ENCODE results near the gene VPS50.
"Not testable (repeated sequence)": the region's sequence is repeated elsewhere in the genome, so short reads cannot be mapped to it uniquely, and the experiment has no call there.

The VPS50 gene

GRCh38 chr7:93238748-93239147 is 6.6 kb downstream of the VPS50 start:
- no peak for DNase-seq (ENCODE audit: low read depth)

DNA sequence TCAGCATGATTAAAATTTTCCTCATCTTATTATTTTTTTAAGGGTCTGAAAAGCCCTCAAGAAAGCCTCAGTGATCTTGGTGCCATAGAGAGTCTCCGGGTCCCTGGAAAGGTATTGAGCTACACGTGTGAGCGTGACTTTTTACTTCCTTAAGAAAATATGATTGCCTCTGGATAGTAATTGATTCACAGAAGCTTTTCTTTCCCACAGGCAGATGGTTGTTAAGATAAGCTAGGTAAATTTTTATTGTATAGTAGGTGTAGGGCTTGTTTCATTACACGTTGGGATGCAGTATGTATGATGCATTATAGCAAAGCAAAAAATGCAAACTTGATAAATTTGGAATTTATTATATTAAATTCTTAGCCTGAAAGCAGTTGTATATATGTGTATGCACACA is 7.7 kb downstream of the VPS50 start:
- DNase-seq (ENCODE audit: low read depth), result no peak

DNA sequence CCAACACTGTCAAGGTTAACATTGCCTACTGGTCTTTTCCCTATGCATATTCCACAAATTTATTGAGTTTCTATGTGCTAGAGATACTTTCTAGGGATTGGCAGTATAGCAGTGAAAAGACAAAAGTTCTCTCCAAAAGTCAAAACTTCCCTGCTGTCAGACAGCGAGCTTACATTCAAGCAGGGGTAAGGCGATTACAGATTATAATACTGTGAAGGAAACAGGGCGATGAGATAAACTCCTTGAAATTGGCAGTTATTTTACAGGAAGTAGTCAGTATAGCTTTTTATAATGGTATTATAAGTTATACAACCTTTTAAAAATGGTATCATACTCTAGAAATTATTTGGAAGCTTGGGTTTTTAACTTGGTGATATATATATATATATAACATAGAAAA is 9.9 kb downstream of the VPS50 start:
- no peak for DNase-seq (ENCODE audit: low read depth)

DNA sequence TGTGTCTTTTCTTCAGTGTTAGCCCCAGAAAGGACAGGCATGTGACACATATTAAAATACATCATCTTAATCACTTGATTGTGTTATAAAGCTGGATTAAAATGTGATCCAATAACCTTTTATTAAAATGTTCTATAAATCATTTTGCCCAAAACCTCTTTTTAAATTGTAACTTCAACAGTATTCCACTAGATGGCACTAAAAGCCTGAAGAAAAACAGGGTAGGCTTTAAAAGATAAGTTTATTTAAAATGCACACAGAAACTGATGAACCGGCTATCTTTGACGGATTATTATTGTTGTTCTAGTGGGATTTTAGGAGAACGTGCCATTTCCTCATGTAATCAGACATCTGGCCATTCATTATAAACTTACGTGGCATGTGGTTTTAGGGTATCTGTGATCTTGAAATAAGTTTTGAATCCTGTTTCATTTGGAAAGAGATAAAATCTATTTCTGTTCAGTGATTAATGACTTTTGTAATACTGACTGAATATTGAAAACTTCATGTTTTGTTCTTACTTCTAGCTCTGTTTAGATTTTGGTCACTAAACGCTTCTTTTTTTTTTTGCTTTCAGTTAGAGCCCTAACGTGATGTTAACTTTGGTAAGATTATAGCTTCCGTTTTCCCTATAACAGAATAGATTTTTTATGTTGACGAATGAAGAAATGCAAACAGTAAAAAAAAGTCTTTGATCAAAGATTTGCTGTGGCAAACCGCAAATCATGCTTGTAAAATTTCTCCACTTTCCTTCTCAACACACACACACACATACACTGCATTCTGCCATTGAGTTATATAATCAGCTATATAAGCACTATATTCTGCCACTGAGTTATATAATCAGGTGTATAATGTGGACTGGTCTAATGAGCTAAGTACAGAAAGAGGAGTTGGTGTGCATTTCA is 13.6 kb downstream of the VPS50 start:
- no peak for DNase-seq (ENCODE audit: low read depth)

DNA sequence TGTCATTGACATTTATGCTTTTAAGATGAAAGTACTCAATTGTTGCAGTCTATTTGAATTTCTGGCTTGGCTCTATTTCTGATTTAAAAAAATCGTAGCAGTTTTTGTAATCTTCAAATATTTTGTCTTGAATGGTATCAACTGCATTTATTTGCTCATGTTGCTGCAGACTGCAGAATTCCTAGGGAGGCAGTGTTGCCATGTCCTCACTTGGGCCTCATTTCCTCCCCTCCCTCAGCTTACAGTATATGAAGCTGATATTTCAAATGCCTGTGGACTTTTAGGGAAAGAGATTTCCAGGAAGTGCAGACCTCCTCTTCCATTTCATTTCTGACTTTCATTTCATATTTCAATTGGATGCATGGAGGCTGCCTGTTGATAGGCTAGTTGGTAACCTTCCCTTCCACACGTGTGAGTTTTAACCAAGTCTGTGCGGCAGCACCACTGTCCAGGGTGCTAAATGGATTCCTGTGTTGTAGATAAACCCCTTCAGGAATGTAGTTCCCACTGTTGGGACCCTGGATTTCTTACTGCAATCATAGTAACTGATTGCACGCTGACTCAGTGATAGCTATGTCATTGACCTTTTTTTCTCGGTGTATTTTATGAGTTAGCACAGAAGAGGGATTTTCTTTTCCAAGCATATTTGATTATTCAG is 17.5 kb downstream of the VPS50 start:
- DNase-seq (ENCODE audit: low read depth), result no peak

DNA sequence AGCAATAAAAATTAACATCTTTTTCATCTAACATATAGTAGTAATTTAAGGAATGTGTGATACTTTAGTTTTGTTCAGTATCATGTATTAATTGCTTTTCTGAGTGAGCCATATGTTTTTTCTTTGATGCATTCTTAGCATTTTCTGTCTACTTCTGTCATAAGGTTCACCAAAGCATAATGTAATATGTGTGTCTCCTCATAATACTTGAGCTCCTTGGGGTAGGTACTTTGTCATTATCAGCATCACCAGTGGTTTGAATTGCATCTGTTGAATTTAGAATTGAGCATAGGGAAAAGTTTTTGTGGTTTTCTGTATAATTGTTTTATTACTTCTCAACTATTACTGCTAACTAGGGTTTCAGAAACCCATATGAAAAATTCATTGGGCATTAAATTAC is 26.5 kb downstream of the VPS50 start:
- DNase-seq (ENCODE audit: low read depth), result no peak

DNA sequence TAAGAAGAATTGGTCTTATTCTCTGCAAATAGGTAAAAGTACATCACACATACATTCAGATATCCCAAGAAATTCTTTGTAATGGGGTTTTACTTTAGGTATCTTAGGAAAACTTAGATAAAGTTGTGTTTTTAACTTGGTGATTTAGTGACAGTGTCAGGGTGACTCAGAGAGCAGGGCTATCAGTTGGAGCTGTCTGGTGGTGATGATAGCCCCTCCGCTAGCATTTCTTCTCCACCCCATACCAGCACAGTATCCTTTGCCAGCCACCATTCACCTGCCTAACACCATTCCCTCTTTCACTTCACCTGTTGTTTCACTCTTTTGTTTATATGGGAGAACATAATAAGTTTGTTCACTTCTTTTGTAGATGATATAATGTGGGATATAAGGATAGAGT is 30.4 kb downstream of the VPS50 start:
- DNase-seq (ENCODE audit: low read depth), result no peak

DNA sequence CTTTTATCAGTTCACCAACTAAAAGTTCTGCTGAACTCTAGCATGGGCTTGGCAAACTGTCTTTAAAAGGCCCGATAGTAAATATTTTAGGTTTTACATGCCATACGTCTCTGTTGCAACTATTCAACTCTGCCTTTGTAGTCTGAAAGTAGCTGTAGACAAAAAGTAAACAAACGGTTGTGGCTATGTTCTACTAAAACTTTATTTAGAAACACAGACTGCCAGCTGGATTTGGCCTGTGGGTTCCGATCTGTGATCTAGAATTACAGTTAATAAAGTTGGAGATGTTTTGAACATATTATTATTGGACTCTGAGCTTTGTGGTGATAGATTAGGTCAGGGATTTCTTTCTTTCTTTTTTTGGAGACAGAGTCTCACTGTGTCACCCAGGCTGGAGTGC is 33.1 kb downstream of the VPS50 start:
- DNase-seq (ENCODE audit: low read depth), result no peak

- no peak for DNase-seq (ENCODE audit: low read depth)
Measured at GRCh38 chr7:93279541-93279940, 47.4 kb downstream of the VPS50 start.

DNA sequence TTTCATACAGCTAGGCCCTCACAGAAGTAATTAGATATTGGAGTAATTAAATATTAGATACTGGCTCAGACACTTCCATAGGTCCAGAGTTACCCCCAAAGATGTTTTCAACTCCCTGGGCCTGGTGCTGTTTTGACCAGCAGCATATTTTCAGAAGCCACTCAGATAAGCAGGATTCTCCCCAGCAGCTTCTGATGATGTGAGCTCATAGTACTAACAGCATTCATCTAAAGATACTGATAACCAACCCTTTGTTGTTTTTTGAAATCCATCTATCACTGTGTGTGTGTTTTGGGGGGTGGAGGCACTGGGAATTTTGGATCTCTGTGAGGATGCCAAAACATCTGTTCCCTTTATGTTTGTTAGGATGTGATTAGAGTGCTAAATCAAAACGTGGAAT is 52.7 kb downstream of the VPS50 start:
- DNase-seq (ENCODE audit: low read depth), result no peak

GRCh38 chr7:93293229-93293628 is 61.1 kb downstream of the VPS50 start:
- DNase-seq (ENCODE audit: low read depth), result no peak

DNA sequence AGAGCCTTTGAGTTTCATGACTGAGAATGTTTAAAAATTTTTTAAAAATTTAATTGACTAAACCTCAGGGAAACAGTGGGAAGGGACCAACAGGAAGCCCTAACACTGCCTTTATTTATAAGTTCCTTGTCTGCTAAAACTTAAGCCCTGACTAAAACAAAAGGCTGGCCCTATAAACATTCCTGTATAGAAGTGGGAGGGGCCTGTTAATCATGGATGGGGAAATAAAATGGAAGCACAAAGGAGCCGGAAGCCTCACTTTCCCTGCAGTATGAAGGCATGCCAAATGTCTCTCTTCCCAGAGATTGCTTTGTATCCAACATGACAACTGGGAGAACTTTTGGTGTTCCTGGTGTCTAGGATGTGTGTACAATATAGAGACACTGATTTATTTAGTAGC is 66.0 kb downstream of the VPS50 start:
- no peak for DNase-seq (ENCODE audit: low read depth)

DNA sequence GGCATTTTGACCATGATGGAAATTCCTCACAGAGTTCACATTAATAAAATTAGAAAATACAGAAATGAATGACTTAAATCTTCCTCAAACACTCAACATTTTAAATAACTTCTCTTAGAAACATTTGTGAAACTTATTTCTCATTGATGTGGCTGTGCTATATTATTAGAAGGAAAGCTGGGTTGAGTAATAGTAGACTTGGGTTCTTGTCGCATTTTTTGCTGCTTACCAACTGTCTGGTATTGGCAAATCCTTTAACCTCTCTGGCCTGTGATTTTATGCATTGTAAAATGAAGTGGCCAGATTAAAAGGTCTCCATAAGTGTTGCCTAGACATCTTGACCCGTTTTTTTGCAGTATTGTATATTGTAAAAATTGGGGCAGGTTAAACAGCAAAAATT is 66.5 kb downstream of the VPS50 start:
- no peak for DNase-seq (ENCODE audit: low read depth)

DNA sequence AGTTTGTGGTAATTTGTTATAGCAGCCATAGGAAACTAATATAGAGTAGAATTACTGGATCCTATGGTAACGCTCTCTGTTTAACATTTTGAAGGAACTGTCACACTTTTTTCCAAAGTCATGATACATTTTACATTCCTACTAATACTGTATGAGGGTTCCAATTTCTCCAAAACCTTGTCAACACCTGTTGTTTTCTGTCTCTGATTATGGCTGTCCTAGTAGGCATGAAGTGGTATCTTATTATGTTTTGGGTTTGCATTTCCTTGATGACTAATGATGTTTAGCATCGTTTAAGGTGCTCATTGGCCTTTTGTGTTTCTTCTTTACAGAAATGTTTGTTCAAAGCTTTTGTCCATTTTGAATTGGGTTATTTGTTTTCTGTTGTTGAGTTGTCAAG is 69.6 kb downstream of the VPS50 start:
- no peak for DNase-seq (ENCODE audit: low read depth)

- no peak for DNase-seq (ENCODE audit: low read depth)
Measured at GRCh38 chr7:93307131-93307660, 75.0 kb downstream of the VPS50 start.

DNA sequence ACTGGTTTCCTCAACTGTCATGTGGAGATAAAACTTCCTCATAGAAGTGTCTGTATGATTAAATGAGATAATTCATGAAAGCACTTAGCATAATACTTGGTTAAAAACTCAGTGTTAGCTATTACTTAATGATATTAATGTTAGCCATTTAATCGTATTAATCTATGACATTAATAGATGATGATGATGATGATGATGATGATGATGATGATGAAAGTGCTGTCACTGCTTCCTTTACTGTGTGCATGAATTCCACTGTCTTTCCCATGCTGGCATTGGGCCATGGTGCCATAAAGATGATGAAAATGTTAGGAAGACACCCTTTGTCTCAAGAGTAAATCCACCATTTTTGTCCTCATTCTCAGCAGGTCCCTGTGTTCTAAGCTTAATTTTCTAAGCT is 75.8 kb downstream of the VPS50 start:
- DNase-seq (ENCODE audit: low read depth), result no peak

DNA sequence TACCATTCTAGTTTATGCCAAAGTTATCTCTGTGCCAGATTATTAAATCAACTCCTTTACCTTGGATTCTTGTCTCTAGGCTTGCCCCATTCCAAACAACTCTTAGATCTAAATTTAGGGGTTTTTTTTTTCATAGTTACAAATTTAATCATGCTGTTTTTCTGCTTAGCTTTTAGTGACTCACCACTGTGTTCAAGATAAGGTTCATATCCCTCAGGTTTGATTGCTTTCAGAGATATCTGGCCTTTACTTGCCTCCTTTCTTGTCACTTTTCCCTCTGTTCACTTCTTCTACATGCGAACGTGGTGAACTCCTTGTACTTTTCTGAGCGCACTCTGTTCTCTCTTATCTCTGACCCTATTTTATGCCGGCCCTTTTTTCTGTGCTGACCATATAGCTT is 78.2 kb downstream of the VPS50 start:
- DNase-seq (ENCODE audit: low read depth), result no peak

DNA sequence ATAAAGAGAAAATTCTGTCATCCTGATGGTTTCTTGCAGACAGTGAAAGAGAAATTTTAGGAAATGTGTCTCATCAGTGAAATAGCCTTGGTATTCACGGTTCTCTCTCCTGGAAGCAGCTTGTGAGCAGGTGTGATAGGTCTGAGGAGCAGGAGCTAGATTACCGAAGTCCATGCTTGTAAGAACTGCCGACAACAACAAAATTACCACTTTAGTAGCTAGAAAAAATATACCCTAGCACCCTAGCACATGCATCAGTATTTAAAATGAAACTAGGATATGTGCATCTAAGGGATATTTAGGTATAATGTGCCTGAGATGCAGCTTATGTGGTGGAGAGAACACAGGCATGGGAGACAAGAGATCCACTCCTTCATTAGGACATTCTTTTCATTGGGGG is 82.3 kb downstream of the VPS50 start:
- DNase-seq (ENCODE audit: low read depth), result no peak

- DNase-seq (ENCODE audit: low read depth), result no peak
Measured at GRCh38 chr7:93315896-93316295, 83.7 kb downstream of the VPS50 start.

DNA sequence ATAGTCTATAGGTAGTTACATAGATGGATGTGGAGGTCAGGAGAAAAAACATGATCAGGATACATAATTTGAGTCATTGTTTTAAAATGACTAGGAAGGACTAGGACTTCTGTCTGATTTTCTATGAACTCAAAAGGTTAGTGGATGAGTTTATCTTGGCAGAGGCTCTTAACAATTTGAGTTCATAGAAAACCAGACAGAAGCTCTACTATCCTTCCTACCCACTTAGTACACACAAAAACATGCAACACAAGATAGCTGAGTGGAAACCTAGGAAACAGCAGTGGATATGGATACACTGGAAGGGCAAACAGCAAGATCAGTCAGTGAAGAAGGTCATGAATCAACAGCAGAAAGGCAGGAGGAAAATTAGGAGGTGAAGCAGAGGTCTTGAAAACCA is 84.6 kb downstream of the VPS50 start:
- no peak for DNase-seq (ENCODE audit: low read depth)

GRCh38 chr7:93320887-93321286 is 88.7 kb downstream of the VPS50 start:
- no peak for DNase-seq (ENCODE audit: low read depth)

DNA sequence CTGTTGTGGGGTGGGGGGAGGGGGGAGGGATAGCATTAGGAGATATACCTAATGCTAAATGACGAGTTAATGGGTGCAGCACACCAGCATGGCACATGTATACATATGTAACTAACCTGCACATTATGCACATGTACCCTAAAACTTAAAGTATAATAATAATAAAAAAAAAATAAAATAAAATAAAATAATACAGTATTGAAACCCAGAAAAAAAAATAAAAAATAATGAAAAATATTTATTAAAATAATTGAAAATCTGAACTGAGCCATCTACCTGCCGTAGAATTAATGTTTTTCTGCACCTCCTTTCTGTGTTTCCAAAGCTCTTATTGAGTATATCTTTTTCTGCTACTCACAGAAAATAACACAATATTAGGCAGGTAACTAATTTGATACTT is 94.1 kb downstream of the VPS50 start:
- DNase-seq (ENCODE audit: low read depth), result not testable (repeated sequence)

- no peak for DNase-seq (ENCODE audit: low read depth)
Measured at GRCh38 chr7:93327006-93327633, 95.0 kb downstream of the VPS50 start.

Measured in stimulated activated CD8-positive, alpha-beta memory T cell treated with anti-CD3 and anti-CD28 coated beads, Interleukin-7, amount 100 ng/mL, for 24 hours (primary cell).